HG03196 (cell line): ENCODE measurements around the gene ZC3H18.
"Not testable (repeated sequence)": the region's sequence is repeated elsewhere in the genome, so short reads cannot be mapped to it uniquely, and the experiment has no call there.

Experiments
- ATAC-seq: cut with Tn5 transposase; IDR thresholded peaks from one replicate; pipeline ENCODE4 v1.9.1; 2021; ENCODE audit not compliant: unreplicated experiment

ZC3H18 gene

GRCh38 chr16:88601313-88602036, 31.3 kb downstream of the ZC3H18 start:
- no peak for ATAC-seq

- ATAC-seq: no peak
Observed at GRCh38 chr16:88602091-88602490, 31.9 kb downstream of the ZC3H18 start.

GRCh38 chr16:88605186-88606147, 35.3 kb downstream of the ZC3H18 start:
- no peak for ATAC-seq

- no peak for ATAC-seq
Observed at GRCh38 chr16:88606148-88606757, 36.0 kb downstream of the ZC3H18 start.

- ATAC-seq: no peak
Observed at GRCh38 chr16:88608076-88608475, 37.9 kb downstream of the ZC3H18 start.

DNA sequence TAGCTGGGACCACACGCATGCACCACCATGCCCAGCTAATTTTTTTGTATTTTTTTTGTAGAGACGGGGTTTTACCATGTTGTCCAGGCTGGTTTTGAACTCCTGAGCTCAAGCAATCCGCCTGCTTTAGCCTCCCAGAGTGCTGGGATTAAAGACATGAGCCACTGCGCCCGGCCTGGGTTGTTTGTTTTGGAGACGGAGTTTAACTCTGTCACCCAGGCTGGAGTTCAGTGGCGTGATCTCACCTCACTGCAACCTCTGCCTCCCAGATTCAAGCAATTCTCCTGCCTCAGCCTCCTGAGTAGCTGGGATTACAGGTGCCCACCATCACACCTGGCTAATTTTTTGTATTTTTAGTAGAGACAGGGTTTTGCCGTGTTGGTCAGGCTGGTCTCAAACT, 39.2 kb downstream of the ZC3H18 start:
- not testable (repeated sequence) for ATAC-seq

DNA sequence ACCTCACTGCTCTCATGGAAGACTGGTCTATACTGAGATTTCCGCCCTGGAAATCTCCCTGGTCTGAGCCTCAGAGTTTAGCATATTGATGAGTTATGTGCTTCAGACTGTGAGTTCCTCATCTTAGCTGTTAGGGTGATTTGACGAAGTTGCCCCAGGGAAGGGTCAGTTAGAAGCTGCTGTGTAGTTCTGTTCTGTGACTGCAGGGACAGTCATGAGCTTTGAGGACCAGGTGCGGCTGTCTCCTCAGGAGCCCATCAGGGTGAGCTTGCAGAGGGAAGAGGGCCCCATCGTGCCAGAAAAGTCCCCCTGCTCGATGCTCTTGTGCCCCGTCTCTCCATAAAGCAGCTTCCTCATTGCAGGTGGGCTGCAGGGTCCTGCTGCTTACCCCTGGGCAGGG, 39.9 kb downstream of the ZC3H18 start:
- ATAC-seq: no peak

DNA sequence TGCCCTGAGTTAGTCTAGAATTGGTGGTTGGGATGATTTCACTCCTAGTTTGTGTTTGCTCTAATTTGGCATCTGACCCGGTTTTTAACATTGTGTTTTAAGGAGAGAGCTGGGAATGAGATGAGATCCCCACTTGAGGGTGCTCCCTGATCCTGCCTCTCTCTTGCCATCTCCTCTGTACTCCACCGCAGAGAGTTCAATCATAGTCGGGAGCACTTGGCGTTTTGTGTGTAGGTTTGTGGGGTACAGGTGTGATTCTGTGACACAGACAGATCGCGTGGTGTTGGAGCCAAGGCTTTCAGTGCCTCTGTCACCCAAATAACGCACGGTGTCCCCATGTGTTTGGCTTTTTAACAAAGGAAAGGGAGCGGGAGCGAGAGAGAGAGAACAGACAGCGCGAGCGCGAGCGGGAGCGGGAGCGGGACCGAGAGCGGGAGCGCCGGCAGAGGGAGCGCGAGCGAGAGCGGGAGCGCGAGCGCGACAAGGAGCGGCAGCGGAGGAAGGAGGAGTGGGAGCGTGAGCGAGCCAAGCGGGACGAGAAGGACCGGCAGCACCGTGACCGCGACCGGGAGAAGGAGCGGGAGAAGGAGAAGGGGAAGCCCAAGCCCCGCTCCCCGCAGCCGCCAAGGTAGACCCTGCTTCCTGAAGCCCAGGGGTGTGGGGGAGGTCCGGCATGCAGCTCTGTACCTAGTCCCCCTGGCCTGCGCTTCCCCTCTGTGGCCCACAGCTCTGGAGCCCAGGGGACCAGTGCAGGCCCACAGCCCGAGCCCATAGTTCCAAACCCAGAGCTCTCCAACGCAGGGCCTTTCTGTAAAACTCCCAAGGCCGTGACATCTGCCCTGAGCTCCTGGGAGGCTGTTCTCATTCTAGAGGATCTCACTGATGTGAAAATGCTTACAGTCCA, 41.0 kb downstream of the ZC3H18 start:
- ATAC-seq: no peak

DNA sequence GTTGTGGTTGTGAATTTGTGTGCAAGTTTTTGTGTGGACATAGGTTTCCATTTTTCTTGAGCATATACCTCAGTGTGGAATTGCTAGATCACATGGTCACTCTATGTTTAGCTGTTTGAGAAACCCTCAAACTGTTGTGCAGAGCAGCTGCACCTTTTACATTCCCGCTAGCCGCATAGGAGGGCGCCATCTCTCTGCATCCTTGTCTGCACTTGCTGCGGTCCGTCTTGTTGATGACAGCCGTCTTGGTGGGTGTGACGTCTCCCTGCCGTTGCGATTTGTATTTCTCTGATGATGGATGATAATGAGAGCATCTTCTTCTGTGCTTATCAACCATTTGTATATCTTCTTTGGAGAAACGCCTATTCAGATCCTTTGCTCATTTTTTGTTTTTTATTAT, 43.1 kb downstream of the ZC3H18 start:
- ATAC-seq: no peak

DNA sequence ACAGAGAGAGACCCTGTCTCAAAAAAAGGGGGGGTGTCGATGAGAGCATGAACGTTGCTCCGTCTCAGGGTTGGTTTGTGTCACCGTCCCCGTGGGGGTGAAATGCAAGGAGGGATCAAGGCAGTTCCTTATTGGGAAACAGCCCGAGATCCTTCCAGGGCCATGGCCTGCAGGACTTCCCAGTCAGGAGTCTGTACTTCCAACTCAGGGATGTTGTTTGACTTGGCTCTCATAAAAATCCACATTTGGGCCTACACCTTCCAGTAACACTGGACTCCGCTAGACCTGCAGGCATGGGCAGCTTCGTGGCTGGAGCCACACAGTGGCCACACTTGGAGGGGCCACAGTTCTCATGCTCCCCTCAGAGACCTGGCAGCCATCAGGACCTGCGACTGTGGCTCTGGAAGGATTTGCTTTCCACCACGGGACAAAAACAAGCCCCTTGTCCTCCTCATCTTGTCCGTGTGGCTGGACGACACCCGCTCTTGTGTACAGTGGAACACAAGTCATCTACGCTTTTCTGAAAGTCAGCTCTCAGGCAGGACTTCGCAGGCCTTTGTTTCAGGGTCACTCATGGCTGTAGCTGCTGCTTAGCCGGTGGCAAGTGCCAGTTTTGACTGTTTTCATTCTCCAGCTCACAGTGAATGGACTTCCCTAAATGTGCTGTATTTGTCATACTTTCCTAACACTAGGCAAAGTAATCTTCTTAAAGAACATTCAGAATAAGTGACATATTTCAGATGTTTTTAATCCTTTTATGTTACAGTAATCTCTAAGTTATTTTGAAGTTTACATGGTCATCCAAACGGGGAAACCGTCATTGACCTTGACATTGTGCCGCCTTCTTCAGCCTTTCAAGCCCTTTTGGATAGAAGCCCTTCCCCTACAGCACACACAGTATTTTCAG, 44.0 kb downstream of the ZC3H18 start:
- no peak for ATAC-seq

GRCh38 chr16:88614818-88615580, 44.8 kb downstream of the ZC3H18 start:
- ATAC-seq: no peak

DNA sequence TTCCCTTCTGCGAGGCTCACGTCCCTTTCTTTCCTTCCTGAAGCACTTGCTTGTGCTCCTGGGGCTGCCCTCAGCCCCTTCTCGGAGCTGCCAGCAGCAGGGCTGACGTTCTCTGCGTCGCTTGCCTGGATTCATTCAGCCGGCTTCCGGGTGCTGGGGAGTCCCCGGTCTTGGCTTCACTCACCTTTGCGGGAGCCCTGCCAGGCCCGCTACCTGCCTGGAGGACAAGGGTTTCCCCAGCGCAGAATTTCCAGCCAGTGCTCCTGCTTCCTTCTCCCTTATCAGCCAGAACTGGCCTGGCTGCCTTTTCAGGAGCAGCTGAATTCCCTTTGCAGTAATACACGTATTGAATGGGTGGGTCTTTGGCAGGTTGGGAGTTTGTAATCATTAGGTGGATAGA, 46.1 kb downstream of the ZC3H18 start:
- no peak for ATAC-seq

DNA sequence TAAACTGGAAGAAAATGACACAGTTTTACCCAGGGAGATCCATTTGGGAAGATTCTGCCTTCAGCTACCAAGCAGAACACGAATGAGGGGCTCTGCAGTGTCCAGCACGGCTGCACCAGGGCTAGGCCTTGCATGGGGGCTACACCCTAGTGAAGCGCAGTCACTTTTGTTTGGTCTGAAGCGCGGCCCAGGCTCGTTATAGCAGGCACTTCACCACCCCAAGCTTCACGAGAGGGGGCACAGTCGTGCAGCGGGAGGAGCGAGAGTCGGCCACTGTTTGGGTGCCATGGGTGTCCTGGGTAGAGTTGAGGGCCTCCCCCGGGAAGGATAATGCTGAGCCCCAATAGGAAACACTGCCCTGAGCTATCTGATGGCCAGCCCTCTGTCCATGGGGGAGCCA, 46.5 kb downstream of the ZC3H18 start:
- no peak for ATAC-seq

GRCh38 chr16:88617268-88618031, 47.2 kb downstream of the ZC3H18 start:
- ATAC-seq: no peak

DNA sequence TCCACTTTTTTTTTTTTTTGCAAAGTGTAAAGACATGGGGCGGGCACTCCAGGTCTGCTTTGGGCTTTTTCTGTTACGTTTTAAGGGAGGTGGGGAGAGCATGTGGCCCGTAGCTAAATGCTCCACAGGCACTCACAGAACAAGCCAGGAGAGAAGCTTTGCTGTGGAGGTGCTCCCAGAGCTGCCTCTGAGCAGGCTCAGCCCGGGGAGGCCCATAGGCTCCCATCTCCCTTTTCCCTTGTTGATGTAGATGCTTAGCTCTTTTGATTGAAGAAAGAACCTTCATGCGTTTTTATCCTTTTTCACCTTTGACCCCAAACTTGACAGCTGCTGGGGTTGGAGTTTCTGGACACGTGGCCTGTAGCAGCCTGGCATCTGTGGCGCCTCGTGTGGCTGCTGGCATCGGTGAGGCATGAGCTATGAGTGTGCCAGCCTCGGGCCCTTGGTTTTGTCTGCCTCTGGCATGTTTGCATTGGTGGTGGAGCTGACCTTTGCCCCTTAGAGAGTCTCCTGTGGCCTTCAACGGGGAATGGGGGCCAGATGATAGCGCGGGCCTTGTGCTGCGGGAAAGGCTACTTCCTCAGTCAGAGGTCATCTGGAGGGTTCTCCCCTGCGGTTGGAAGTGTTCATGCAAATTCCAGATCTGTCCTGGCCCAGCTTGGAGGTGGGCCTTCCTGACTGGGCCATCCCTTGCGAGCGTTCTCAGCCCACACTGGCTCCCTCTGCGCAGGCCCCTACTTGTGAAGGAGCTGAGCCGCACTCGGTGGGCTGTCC, 48.2 kb downstream of the ZC3H18 start:
- ATAC-seq: no peak

DNA sequence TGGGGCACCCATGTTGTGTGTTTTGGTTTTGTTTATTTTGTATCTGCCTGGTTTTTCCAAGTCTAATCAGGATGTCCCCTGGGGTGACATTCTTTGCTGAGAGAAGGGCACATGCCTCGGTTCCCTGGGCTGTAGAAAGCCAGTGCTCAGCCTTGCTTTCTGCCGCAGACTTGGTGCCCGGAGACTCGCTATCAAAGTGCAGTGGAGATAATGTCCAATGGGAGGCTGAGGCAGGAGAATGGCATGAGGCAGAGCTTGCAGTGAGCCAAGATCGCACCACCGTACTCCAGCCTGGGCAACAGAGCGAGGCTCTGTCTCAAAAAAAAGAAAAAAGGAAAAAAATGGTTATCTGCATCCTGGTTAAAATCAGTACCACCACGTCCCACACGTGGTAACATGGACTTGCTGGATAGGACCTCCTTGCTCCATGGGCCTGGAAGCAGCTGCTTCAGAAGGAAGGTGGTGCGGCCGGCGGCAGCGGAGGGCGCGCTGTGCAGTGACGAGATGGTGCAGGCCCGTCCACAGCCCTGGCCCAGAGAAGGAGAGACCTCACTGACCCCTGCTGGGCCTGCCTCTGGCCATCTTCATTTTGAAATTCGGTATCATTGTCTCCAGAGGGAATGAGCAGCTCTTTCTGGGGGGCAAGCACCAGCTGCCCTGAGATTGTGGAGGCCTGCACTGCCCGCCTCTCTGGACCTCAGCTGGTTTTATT, 48.9 kb downstream of the ZC3H18 start:
- ATAC-seq: no peak
